A549 (cell line): ENCODE data around the gene RSAD1. TPM values are rescaled to one million over a fixed set of nuclear protein-coding genes. Genes with fewer than 3 reads are reported as not detected.

Experiments used
- ATAC-seq, 2 experiments: fragments of 200-7000 bp in 1 of 2; fragments of >200 bp in 1 of 2; cut with Nextera tagmentation in 1 of 2; cut with Tn5 transposase in 1 of 2; 3 replicates each; pipeline versions ENCODE4 v1.8.0 to v1.9.1; 2018 to 2020; ENCODE audit warnings: mild to moderate bottlenecking in 1 of 2, moderate library complexity in 1 of 2
- CTCF ChIA-PET: fragments of 300-600 bp; sonication (Branson Sonifier 250); formaldehyde crosslinking; extraction: SDS; loops from one replicate; lab custom pipeline; 2021; ENCODE audit warnings: antibody characterized with exemption, inconsistent platforms; lab: Yijun Ruan, JAX
- POLR2A ChIA-PET: fragments of 350-600 bp; formaldehyde crosslinking; extraction: SDS; loops from one replicate; lab custom pipeline; 2021; ENCODE audit warnings: antibody characterized with exemption, inconsistent platforms; lab: Yijun Ruan, JAX
- DNase-seq, 2 experiments: peaks; one replicate each; pipeline versions ENCODE4 v3.0.0 to v3.0.0-alpha.2; 2011 to 2016; ENCODE audit warnings: low read depth in 1 of 2, low spot score in 1 of 2
- FAIRE-seq: peaks from 2 replicates; lab custom pipeline; 2011; peaks lifted over from hg19 to GRCh38; lab: Jason Lieb, UNC
- H3K27ac ChIP-seq, 2 experiments: fragments of >200 bp; sonication (Bioruptor Twin); formaldehyde crosslinking; 3 replicates each; pipeline ENCODE4 v1.5.1; 2016 to 2017
- H3K4me1 ChIP-seq: fragments of >200 bp; sonication (Bioruptor Twin); formaldehyde crosslinking; 3 replicates; pipeline ENCODE4 v1.6.1; 2016
- H3K4me2 ChIP-seq: fragments of >200 bp; sonication (Bioruptor Twin); formaldehyde crosslinking; 3 replicates; pipeline ENCODE4 v1.6.1; 2016
- H3K4me3 ChIP-seq: fragments of >200 bp; sonication (Bioruptor Twin); formaldehyde crosslinking; 3 replicates; pipeline ENCODE4 v1.5.1; 2016
- H3K9me3 ChIP-seq: fragments of >200 bp; sonication (Bioruptor Twin); formaldehyde crosslinking; 3 replicates; pipeline ENCODE4 v1.6.1; 2016
- CBX2 ChIP-seq: fragments of 200-600 bp; sonication (generic); IDR thresholded peaks from 2 replicates; pipeline ENCODE4 v1.6.1; 2016; ENCODE audit warnings: low read depth, mild to moderate bottlenecking, borderline replicate concordance
- E2F6 ChIP-seq: IDR thresholded peaks from 2 replicates; pipeline ENCODE4 v1.6.1; 2012; ENCODE audit warnings: low read depth, borderline replicate concordance
- EP300 ChIP-seq, 2 experiments: fragments of >200 bp; sonication (Bioruptor Twin); formaldehyde crosslinking; IDR thresholded peaks; 2 replicates in 1 of 2; 3 replicates in 1 of 2; pipeline ENCODE4 v1.6.1; 2016 to 2017
- ESRRA ChIP-seq: fragments of 150-350 bp; IDR thresholded peaks from 2 replicates; pipeline ENCODE4 v1.6.1; 2014; ENCODE audit warnings: mild to moderate bottlenecking, low read length, borderline replicate concordance
- HDAC2 ChIP-seq: fragments of 200-600 bp; sonication (generic); IDR thresholded peaks from 2 replicates; pipeline ENCODE4 v1.6.1; 2016
- HOXB13 ChIP-seq: fragments of 250-450 bp; sonication (Bioruptor Pico); IDR thresholded peaks from 2 replicates; pipeline ENCODE4 v1.5.0; 2020; ENCODE audit warnings: low read depth, mild to moderate bottlenecking, moderate library complexity
- HOXB5 ChIP-seq: fragments of 250-450 bp; sonication (Bioruptor Pico); IDR thresholded peaks from 2 replicates; pipeline ENCODE4 v1.5.0; 2020; ENCODE audit warnings: mild to moderate bottlenecking, moderate library complexity
- JUNB ChIP-seq: fragments of >200 bp; sonication (Bioruptor Twin); formaldehyde crosslinking; IDR thresholded peaks from 2 replicates; pipeline ENCODE4 v1.6.1; 2016
- KDM1A ChIP-seq: fragments of 200-600 bp; sonication (generic); IDR thresholded peaks from 2 replicates; pipeline ENCODE4 v1.6.1; 2016; ENCODE audit warnings: low read depth, mild to moderate bottlenecking
- KDM5A ChIP-seq: fragments of 200-600 bp; sonication (generic); IDR thresholded peaks from 2 replicates; pipeline ENCODE4 v1.6.1; 2016; ENCODE audit warnings: antibody characterized with exemption, mild to moderate bottlenecking
- POLR2A ChIP-seq: IDR thresholded peaks from 2 replicates; pipeline ENCODE4 v1.6.1; 2012; ENCODE audit warnings: mild to moderate bottlenecking, low read length
- POLR2AphosphoS2 ChIP-seq: conservative IDR thresholded peaks from 2 replicates; pipeline ENCODE4 v1.6.1; 2012; ENCODE audit warnings: low read length, improper control_type of control experiment, inconsistent platforms
- RCOR1 ChIP-seq: fragments of 150-350 bp; IDR thresholded peaks from 2 replicates; pipeline ENCODE4 v1.6.1; 2014; ENCODE audit warnings: antibody characterized with exemption, low read length, low read depth
- REST ChIP-seq: fragments of 200-600 bp; sonication (generic); IDR thresholded peaks from 2 replicates; pipeline ENCODE4 v1.6.1; 2016; ENCODE audit warnings: antibody characterized with exemption, mild to moderate bottlenecking, moderate library complexity
- RFX5 ChIP-seq: fragments of 450-650 bp; IDR thresholded peaks from 2 replicates; pipeline ENCODE4 v1.7.1; 2014; ENCODE audit warnings: antibody characterized with exemption, mild to moderate bottlenecking, moderate library complexity
- SMC3 ChIP-seq: fragments of >200 bp; sonication (Bioruptor Twin); formaldehyde crosslinking; IDR thresholded peaks from 3 replicates; pipeline ENCODE4 v1.6.1; 2018; ENCODE audit warnings: inconsistent platforms
- ZSCAN20 ChIP-seq: fragments of 250-450 bp; sonication (Bioruptor Pico); IDR thresholded peaks from 2 replicates; pipeline ENCODE4 v1.8.0; 2022; ENCODE audit warnings: mild to moderate bottlenecking, moderate library complexity
- WGBS: methylation state at CpG from one replicate; pipeline ENCODE4 v1.1.6; 2017; ENCODE audit errors: missing lambda C conversion rate; 5-methylcytosine and 5-hydroxymethylcytosine counted together
- polyA plus RNA-seq, 4 experiments: library from polyadenylated mRNA; depleted of rRNA in 3 of 4; stranded (reverse); fragments of >200 nt; fragmentation: RNase III in 1 of 4; extraction: RNeasy Plus Mini Kit Qiagen cat#74134 plus additional on column Dnase treatment in 1 of 4; gene quantifications; 2 replicates in 3 of 4; 3 replicates in 1 of 4; pipeline ENCODE4 v1.2.3, GENCODE V29; 2011 to 2017

The RSAD1 gene
- polyA plus RNA-seq, 2 of the 4 experiments (the other 2 are of a cell fraction): 38.2 to 42.0 TPM

- H3K4me3 ChIP-seq: no peak overlapping the region
- no peaks in the 10 kb centered on the region for H3K9me3 ChIP-seq
- no peak for DNase-seq
- CTCF ChIA-PET: interaction anchor here (1.2 to 6.0 kb wide), 2 partner anchors 32 to 43 kb away, joined by 3 to 26 read pairs; partner anchors contain the start of gene LRRC59
- WGBS: 68% methylated on average over 4 of the region's 4 CpGs
- TF ChIP-seq ZSCAN20 (CRISPR knock-in tag): no peak
- TF ChIP-seq, all 56 proteins: peak for 0
- POLR2A ChIA-PET: no interaction called here
- no peak overlapping the region for H3K4me2 ChIP-seq
- no peak overlapping the region for H3K27ac ChIP-seq
- H3K4me1 ChIP-seq: no peaks in the 10 kb centered on the region
- FAIRE-seq: no peak
- ATAC-seq: no peak; a peak in 1 of 6 replicates
Measured at GRCh38 chr17:50440172-50440837, 38.4 kb upstream of the RSAD1 start.

- POLR2A ChIA-PET: no interaction called here
Measured at GRCh38 chr17:50440838-50441829, 37.5 kb upstream of the RSAD1 start.

GRCh38 chr17:50443505-50443974, 35.1 kb upstream of the RSAD1 start:
- Histone ChIP-seq H3K4me2 (no peak overlapping the region), H3K27ac (no peak overlapping the region), H3K4me1 (no peaks in the 10 kb centered on the region), H3K9me3 (no peaks in the 10 kb centered on the region), H3K4me3 (no peak overlapping the region)
- WGBS: 70% methylated on average over 3 of the region's 3 CpGs
- no peak for ATAC-seq
- ChIA-PET CTCF (interaction anchor here (0.8 to 3.0 kb wide), 10 partner anchors 8 to 243 kb away, joined by 3 to 16 read pairs (median 4); partner anchors contain the start of gene LRRC59), POLR2A (no interaction called here)
- no peak for TF ChIP-seq RFX5
- no peak for TF ChIP-seq KDM5A
- TF ChIP-seq HOXB5 (CRISPR knock-in tag): no peak
- no peak for TF ChIP-seq CBX2
- TF ChIP-seq POLR2AphosphoS2: no peak
- no peak for TF ChIP-seq POLR2A
- TF ChIP-seq E2F6: no peak
- TF ChIP-seq HDAC2: no peak
- no peak for TF ChIP-seq RCOR1
- no peak for TF ChIP-seq REST
- no peak for TF ChIP-seq SMC3
- TF ChIP-seq HOXB13 (CRISPR knock-in tag): no peak
- TF ChIP-seq ESRRA: no peak
- FAIRE-seq: no peak
- no peak for DNase-seq

More at GRCh38 chr17:50440838-50441829, 37.5 kb upstream of the RSAD1 start:
- no peaks in the 10 kb centered on the region for H3K9me3 ChIP-seq
- H3K27ac ChIP-seq: no peak overlapping the region
- DNase-seq: no peak
- ATAC-seq: no peak
- no peaks in the 10 kb centered on the region for H3K4me1 ChIP-seq
- FAIRE-seq: no peak
- CTCF ChIA-PET: interaction anchor here (0.8 to 6.0 kb wide), 4 partner anchors 17 to 44 kb away, joined by 3 to 26 read pairs (median 4); partner anchors contain the start of gene LRRC59
- 87% methylated on average over 10 of the region's 10 CpGs for WGBS
- H3K4me2 ChIP-seq: no peak overlapping the region
- TF ChIP-seq KDM1A (0 out of 2 replicates have a peak, but pooled peaks have one; percentile 49), EP300 (IDR thresholded peaks at IDR 0.05) (no peak), JUNB (no peak)
- H3K4me3 ChIP-seq: no peak overlapping the region
